ENCODE results near the gene EIF2B1.

EIF2B1 gene

GRCh38 chr12:123633379-123634141 lies at the start of gene EIF2B1, which contains the start of gene GTF2H3:
TSS of gene EIF2B1 (minus strand) at chr12:123633686. CDS start at chr12:123633557, 129 bp downstream.
TSS of gene GTF2H3 (plus strand) at chr12:123633829. CDS start at chr12:123633860, 31 bp downstream.
- DNase-seq: peak; percentile 96

GRCh38 chr12:123681605-123682004 lies 48.1 kb upstream of the EIF2B1 start:
- DNase-seq: no peak

- no peak for DNase-seq
Observed at GRCh38 chr12:123678981-123679380, 45.5 kb upstream of the EIF2B1 start.

- no peak for DNase-seq
Observed at GRCh38 chr12:123676616-123677320, 43.3 kb upstream of the EIF2B1 start.

GRCh38 chr12:123675436-123675835 lies 42.0 kb upstream of the EIF2B1 start:
- no peak for DNase-seq

- no peak for DNase-seq
Observed at GRCh38 chr12:123671876-123672275, 38.4 kb upstream of the EIF2B1 start.

GRCh38 chr12:123670882-123671728 lies 37.6 kb upstream of the EIF2B1 start, which contains the start of gene TCTN2:
TSS of gene TCTN2 (plus strand) at chr12:123671113. CDS start at chr12:123671241, 128 bp downstream.
- peak; percentile 87 for DNase-seq

- DNase-seq: no peak
Observed at GRCh38 chr12:123667771-123668170, 34.3 kb upstream of the EIF2B1 start.

- peak; percentile 79 for DNase-seq
Observed at GRCh38 chr12:123659996-123660727, 26.7 kb upstream of the EIF2B1 start.

- no peak for DNase-seq
Observed at GRCh38 chr12:123657211-123657610, 23.7 kb upstream of the EIF2B1 start.

- no peak for DNase-seq
Observed at GRCh38 chr12:123656392-123656791, 22.9 kb upstream of the EIF2B1 start.

- no peak for DNase-seq
Observed at GRCh38 chr12:123655420-123655819, 21.9 kb upstream of the EIF2B1 start.

- no peak for DNase-seq
Observed at GRCh38 chr12:123654129-123654701, 20.7 kb upstream of the EIF2B1 start.

GRCh38 chr12:123648401-123648800 lies 14.9 kb upstream of the EIF2B1 start:
- no peak for DNase-seq

- DNase-seq: no peak
Observed at GRCh38 chr12:123645878-123646277, 12.4 kb upstream of the EIF2B1 start.

GRCh38 chr12:123645380-123645779 lies 11.9 kb upstream of the EIF2B1 start:
- no peak for DNase-seq

GRCh38 chr12:123643911-123644310 lies 10.4 kb upstream of the EIF2B1 start:
- DNase-seq: no peak

- DNase-seq: no peak
Observed at GRCh38 chr12:123634142-123634561, 666 bp upstream of the EIF2B1 start.

- peak; percentile 60 for DNase-seq
Observed at GRCh38 chr12:123621619-123622530, 11.6 kb downstream of the EIF2B1 start.

GRCh38 chr12:123621101-123621500 lies 12.4 kb downstream of the EIF2B1 start:
- DNase-seq: no peak

GRCh38 chr12:123617580-123617979 lies 15.9 kb downstream of the EIF2B1 start:
- no peak for DNase-seq
